ENCODE data around the gene NABP1.

NABP1 gene

GRCh38 chr2:191666732-191667131 lies 11.2 kb upstream of the NABP1 start:
- no peaks in the 10 kb centered on the region for H3K27me3 ChIP-seq (ENCODE audit: low read depth, low read length)
- no peak overlapping the region for H3K4me3 ChIP-seq (ENCODE audit: low read depth in 1 of 2, low read length in 2 of 2)
- H3K9me3 ChIP-seq (ENCODE audit: control insufficient read depth in 1 of 2, low read length in 2 of 2) = no peaks in the 10 kb centered on the region
- no peaks in the 10 kb centered on the region for H3K4me1 ChIP-seq (ENCODE audit: control insufficient read depth in 1 of 2, insufficient read depth in 2 of 2, low read length in 2 of 2)
- no peak overlapping the region for H3K27ac ChIP-seq (ENCODE audit: low read length)
- H3K36me3 ChIP-seq (ENCODE audit: control insufficient read depth in 1 of 2, insufficient read depth in 2 of 2, low read length in 2 of 2) = no peaks in the 10 kb centered on the region

DNA sequence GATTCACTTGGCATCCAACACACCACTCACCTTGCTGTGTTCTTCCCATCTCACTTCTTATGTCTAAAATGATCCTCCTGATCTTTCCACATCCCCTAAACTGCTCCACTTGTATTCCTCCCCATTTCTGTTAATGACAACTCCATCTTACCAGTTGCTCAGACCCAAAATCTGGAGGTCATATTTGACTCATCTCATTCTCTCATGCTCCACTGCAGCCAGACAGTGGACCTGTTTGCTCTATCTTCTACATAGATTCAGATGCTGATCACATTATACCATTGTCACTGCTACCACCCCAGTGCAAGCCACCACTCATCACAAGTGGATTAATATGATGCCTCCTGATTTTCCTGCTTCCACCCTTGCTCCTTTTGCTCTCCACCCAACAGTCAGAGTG lies 7.9 kb upstream of the NABP1 start:
- Histone ChIP-seq H3K27me3 (ENCODE audit: low read depth, low read length) (no peaks in the 10 kb centered on the region), H3K36me3 (ENCODE audit: control insufficient read depth in 1 of 2, insufficient read depth in 2 of 2, low read length in 2 of 2) (no peaks in the 10 kb centered on the region), H3K4me1 (ENCODE audit: control insufficient read depth in 1 of 2, insufficient read depth in 2 of 2, low read length in 2 of 2) (no peaks in the 10 kb centered on the region), H3K9me3 (ENCODE audit: control insufficient read depth in 1 of 2, low read length in 2 of 2) (no peaks in the 10 kb centered on the region), H3K27ac (ENCODE audit: low read length) (no peak overlapping the region), H3K4me3 (ENCODE audit: low read depth in 1 of 2, low read length in 2 of 2) (no peak overlapping the region)

DNA sequence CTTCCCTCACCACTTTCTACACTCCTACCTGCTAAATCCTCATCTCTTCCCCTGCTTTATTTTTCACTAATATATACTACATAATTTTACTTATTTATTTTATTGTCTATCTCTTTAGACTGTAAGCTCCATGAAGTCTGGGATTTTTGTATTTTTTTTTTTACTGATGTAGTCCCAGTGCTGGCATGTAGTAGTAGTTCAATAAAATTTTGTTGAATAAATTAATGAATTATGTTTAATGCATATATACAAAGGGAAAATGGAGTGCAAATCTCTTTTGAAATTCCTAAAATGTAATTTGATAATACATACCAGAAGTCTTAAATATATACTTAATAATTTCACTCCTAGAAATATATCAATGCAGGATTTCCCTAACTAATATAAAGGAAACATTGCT lies 7.1 kb upstream of the NABP1 start:
- H3K27ac ChIP-seq (ENCODE audit: low read length) = no peak overlapping the region
- H3K36me3 ChIP-seq (ENCODE audit: control insufficient read depth in 1 of 2, insufficient read depth in 2 of 2, low read length in 2 of 2) = no peaks in the 10 kb centered on the region
- no peaks in the 10 kb centered on the region for H3K27me3 ChIP-seq (ENCODE audit: low read depth, low read length)
- no peaks in the 10 kb centered on the region for H3K9me3 ChIP-seq (ENCODE audit: control insufficient read depth in 1 of 2, low read length in 2 of 2)
- no peaks in the 10 kb centered on the region for H3K4me1 ChIP-seq (ENCODE audit: control insufficient read depth in 1 of 2, insufficient read depth in 2 of 2, low read length in 2 of 2)
- H3K4me3 ChIP-seq (ENCODE audit: low read depth in 1 of 2, low read length in 2 of 2) = no peak overlapping the region

- H3K36me3 ChIP-seq (ENCODE audit: control insufficient read depth in 1 of 2, insufficient read depth in 2 of 2, low read length in 2 of 2) = peaks cover 0 to 9% of the 10 kb centered on the region in 2 donors
- H3K9me3 ChIP-seq (ENCODE audit: control insufficient read depth in 1 of 2, low read length in 2 of 2) = no peaks in the 10 kb centered on the region
- H3K27me3 ChIP-seq (ENCODE audit: low read depth, low read length) = no peaks in the 10 kb centered on the region
- H3K27ac ChIP-seq (ENCODE audit: low read length) = peak overlapping the region; percentile 99
- peaks cover 0 to 6% of the 10 kb centered on the region in 2 donors for H3K4me1 ChIP-seq (ENCODE audit: control insufficient read depth in 1 of 2, insufficient read depth in 2 of 2, low read length in 2 of 2)
- H3K4me3 ChIP-seq (ENCODE audit: low read depth in 1 of 2, low read length in 2 of 2) = peak overlapping the region in 1 of 2 donors; percentile 9
These were observed 1.9 kb upstream of the NABP1 start for GRCh38 chr2:191675807-191676721.

- peak overlapping the region; percentile 69 to 86 for H3K4me3 ChIP-seq (ENCODE audit: low read depth in 1 of 2, low read length in 2 of 2)
- no peaks in the 10 kb centered on the region for H3K27me3 ChIP-seq (ENCODE audit: low read depth, low read length)
- H3K9me3 ChIP-seq (ENCODE audit: control insufficient read depth in 1 of 2, low read length in 2 of 2) = no peaks in the 10 kb centered on the region
- peak overlapping the region; percentile 99 for H3K27ac ChIP-seq (ENCODE audit: low read length)
- peaks cover 0 to 6% of the 10 kb centered on the region in 2 donors for H3K4me1 ChIP-seq (ENCODE audit: control insufficient read depth in 1 of 2, insufficient read depth in 2 of 2, low read length in 2 of 2)
- H3K36me3 ChIP-seq (ENCODE audit: control insufficient read depth in 1 of 2, insufficient read depth in 2 of 2, low read length in 2 of 2) = peaks cover under 1 to 9% of the 10 kb centered on the region in 2 donors
These were observed 918 bp upstream of the NABP1 start for GRCh38 chr2:191676790-191677645.

GRCh38 chr2:191678437-191679100 lies 633 bp downstream of the NABP1 start:
- peaks cover 4 to 6% of the 10 kb centered on the region in 2 donors for H3K4me1 ChIP-seq (ENCODE audit: control insufficient read depth in 1 of 2, insufficient read depth in 2 of 2, low read length in 2 of 2)
- peak overlapping the region; percentile 93 for H3K27ac ChIP-seq (ENCODE audit: low read length)
- H3K27me3 ChIP-seq (ENCODE audit: low read depth, low read length) = no peaks in the 10 kb centered on the region
- H3K4me3 ChIP-seq (ENCODE audit: low read depth in 1 of 2, low read length in 2 of 2) = peak overlapping the region; percentile 69 to 90
- H3K36me3 ChIP-seq (ENCODE audit: control insufficient read depth in 1 of 2, insufficient read depth in 2 of 2, low read length in 2 of 2) = peaks cover 9 to 13% of the 10 kb centered on the region in 2 donors
- H3K9me3 ChIP-seq (ENCODE audit: control insufficient read depth in 1 of 2, low read length in 2 of 2) = no peaks in the 10 kb centered on the region

- peak overlapping the region; percentile 69 to 90 for H3K4me3 ChIP-seq (ENCODE audit: low read depth in 1 of 2, low read length in 2 of 2)
These were observed 2.1 kb downstream of the NABP1 start for GRCh38 chr2:191679818-191680600.

DNA sequence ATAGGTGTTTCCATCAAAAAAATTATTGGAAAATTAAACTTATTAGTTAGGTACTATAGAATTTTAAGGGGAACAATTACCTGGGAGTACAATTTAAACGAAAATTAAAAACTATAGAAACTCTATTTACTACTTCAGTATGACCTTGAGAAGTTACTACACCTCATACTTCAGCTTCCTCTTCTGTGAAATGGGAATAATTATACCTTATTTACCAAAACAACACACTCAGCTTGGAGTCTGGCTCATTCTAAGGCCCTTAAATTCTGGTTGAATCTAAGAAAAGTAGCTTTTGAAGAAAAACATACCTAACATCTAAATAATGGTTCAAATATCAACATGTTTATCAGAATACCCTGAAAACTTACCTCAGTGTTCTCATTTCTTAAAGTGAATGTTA lies 2.7 kb downstream of the NABP1 start:
- Histone ChIP-seq H3K9me3 (ENCODE audit: control insufficient read depth in 1 of 2, low read length in 2 of 2) (no peaks in the 10 kb centered on the region), H3K36me3 (ENCODE audit: control insufficient read depth in 1 of 2, insufficient read depth in 2 of 2, low read length in 2 of 2) (peaks cover 20 to 21% of the 10 kb centered on the region in 2 donors), H3K4me1 (ENCODE audit: control insufficient read depth in 1 of 2, insufficient read depth in 2 of 2, low read length in 2 of 2) (peaks cover 4 to 6% of the 10 kb centered on the region in 2 donors), H3K27ac (ENCODE audit: low read length) (peak overlapping the region; percentile 46), H3K27me3 (ENCODE audit: low read depth, low read length) (no peaks in the 10 kb centered on the region), H3K4me3 (ENCODE audit: low read depth in 1 of 2, low read length in 2 of 2) (peak overlapping the region; percentile 0 to 90)

More at GRCh38 chr2:191679818-191680600, 2.1 kb downstream of the NABP1 start:
- H3K9me3 ChIP-seq (ENCODE audit: control insufficient read depth in 1 of 2, low read length in 2 of 2) = no peaks in the 10 kb centered on the region
- peaks cover 13 to 16% of the 10 kb centered on the region in 2 donors for H3K36me3 ChIP-seq (ENCODE audit: control insufficient read depth in 1 of 2, insufficient read depth in 2 of 2, low read length in 2 of 2)
- H3K27ac ChIP-seq (ENCODE audit: low read length) = peak overlapping the region; percentile 46
- H3K27me3 ChIP-seq (ENCODE audit: low read depth, low read length) = no peaks in the 10 kb centered on the region
- H3K4me1 ChIP-seq (ENCODE audit: control insufficient read depth in 1 of 2, insufficient read depth in 2 of 2, low read length in 2 of 2) = peaks cover 4 to 6% of the 10 kb centered on the region in 2 donors

GRCh38 chr2:191682126-191682525 lies 4.2 kb downstream of the NABP1 start:
- no peak overlapping the region for H3K4me3 ChIP-seq (ENCODE audit: low read depth in 1 of 2, low read length in 2 of 2)
- H3K27ac ChIP-seq (ENCODE audit: low read length) = no peak overlapping the region
- no peaks in the 10 kb centered on the region for H3K9me3 ChIP-seq (ENCODE audit: control insufficient read depth in 1 of 2, low read length in 2 of 2)
- H3K4me1 ChIP-seq (ENCODE audit: control insufficient read depth in 1 of 2, insufficient read depth in 2 of 2, low read length in 2 of 2) = peaks cover 0 to 4% of the 10 kb centered on the region in 2 donors
- peaks cover 24 to 30% of the 10 kb centered on the region in 2 donors for H3K36me3 ChIP-seq (ENCODE audit: control insufficient read depth in 1 of 2, insufficient read depth in 2 of 2, low read length in 2 of 2)
- H3K27me3 ChIP-seq (ENCODE audit: low read depth, low read length) = no peaks in the 10 kb centered on the region

DNA sequence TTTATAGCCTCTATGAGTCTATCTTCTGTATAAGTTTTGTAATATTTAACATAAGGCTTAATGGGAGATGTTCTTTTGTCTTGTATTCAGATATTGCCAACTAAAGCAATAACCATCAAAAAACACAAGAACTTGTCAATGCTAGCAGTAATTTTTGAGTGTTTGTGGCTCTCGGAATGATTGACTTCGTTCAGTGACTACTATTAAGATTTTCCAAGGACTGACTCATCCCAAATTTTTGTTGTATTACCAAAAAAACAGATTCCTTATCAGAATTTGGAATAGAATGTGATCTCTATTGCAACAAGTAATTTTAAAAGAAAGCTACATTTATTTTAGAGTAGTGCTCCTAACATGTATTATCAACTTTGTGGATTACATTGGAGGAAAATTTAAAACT lies 8.1 kb downstream of the NABP1 start:
- peaks cover 16 to 30% of the 10 kb centered on the region in 2 donors for H3K36me3 ChIP-seq (ENCODE audit: control insufficient read depth in 1 of 2, insufficient read depth in 2 of 2, low read length in 2 of 2)
- no peaks in the 10 kb centered on the region for H3K27me3 ChIP-seq (ENCODE audit: low read depth, low read length)
- no peaks in the 10 kb centered on the region for H3K9me3 ChIP-seq (ENCODE audit: control insufficient read depth in 1 of 2, low read length in 2 of 2)
- peaks cover 0 to 10% of the 10 kb centered on the region in 2 donors for H3K4me1 ChIP-seq (ENCODE audit: control insufficient read depth in 1 of 2, insufficient read depth in 2 of 2, low read length in 2 of 2)
- H3K4me3 ChIP-seq (ENCODE audit: low read depth in 1 of 2, low read length in 2 of 2) = no peak overlapping the region
- H3K27ac ChIP-seq (ENCODE audit: low read length) = no peak overlapping the region

Measured in muscle layer of duodenum (tissue), 2 donors.